DND-41 (cell line): ENCODE data around the gene CLDN15.

Experiments
- CTCF ChIP-seq: IDR thresholded peaks from 2 replicates; pipeline ENCODE4 v1.5.1; 2012; ENCODE audit warnings: borderline replicate concordance, low read length, moderate library complexity, mild to moderate bottlenecking; ENCODE audit not compliant: poor library complexity, severe bottlenecking; ENCODE audit errors: extremely low read depth
- EZH2 ChIP-seq: IDR thresholded peaks from 3 replicates; pipeline ENCODE4 v1.6.1; 2012; ENCODE audit warnings: borderline replicate concordance, low read depth, mild to moderate bottlenecking, moderate library complexity, low read length, inconsistent platforms; ENCODE audit not compliant: severe bottlenecking

- TF ChIP-seq CTCF (no peak), EZH2 (no peak)
Measured at GRCh38 chr7:101265622-101266516, 28.3 kb upstream of the CLDN15 start.
